Measurements from ENCODE around the gene PCSK2.

The PCSK2 gene

GRCh38 chr20:17406051-17406590 is 179.3 kb downstream of the PCSK2 start:
- Histone ChIP-seq H3K4me3 (ENCODE audit: severe bottlenecking) (no peak overlapping the region), H3K27me3 (ENCODE audit: insufficient read depth, poor library complexity, severe bottlenecking) (peaks cover 62% of the 10 kb centered on the region), H3K27ac (ENCODE audit: poor library complexity, severe bottlenecking) (no peak overlapping the region), H3K36me3 (ENCODE audit: low read depth) (no peaks in the 10 kb centered on the region), H3K4me1 (ENCODE audit: insufficient read depth, poor library complexity, severe bottlenecking) (no peaks in the 10 kb centered on the region), H3K9me3 (ENCODE audit: severe bottlenecking) (no peaks in the 10 kb centered on the region)
- ATAC-seq (ENCODE audit: low read depth) (no peak), DNase-seq (ENCODE audit: low spot score) (no peak)
- TF ChIP-seq, protein P1, sequence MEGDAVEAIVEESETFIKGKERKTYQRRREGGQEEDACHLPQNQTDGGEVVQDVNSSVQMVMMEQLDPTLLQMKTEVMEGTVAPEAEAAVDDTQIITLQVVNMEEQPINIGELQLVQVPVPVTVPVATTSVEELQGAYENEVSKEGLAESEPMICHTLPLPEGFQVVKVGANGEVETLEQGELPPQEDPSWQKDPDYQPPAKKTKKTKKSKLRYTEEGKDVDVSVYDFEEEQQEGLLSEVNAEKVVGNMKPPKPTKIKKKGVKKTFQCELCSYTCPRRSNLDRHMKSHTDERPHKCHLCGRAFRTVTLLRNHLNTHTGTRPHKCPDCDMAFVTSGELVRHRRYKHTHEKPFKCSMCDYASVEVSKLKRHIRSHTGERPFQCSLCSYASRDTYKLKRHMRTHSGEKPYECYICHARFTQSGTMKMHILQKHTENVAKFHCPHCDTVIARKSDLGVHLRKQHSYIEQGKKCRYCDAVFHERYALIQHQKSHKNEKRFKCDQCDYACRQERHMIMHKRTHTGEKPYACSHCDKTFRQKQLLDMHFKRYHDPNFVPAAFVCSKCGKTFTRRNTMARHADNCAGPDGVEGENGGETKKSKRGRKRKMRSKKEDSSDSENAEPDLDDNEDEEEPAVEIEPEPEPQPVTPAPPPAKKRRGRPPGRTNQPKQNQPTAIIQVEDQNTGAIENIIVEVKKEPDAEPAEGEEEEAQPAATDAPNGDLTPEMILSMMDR (IDR thresholded peaks at IDR 0.05; ENCODE audit: poor library complexity, severe bottlenecking) = no peak

GRCh38 chr20:17407550-17407949 is 180.7 kb downstream of the PCSK2 start:
- DNase-seq (ENCODE audit: low spot score) (no peak), ATAC-seq (ENCODE audit: low read depth) (no peak)
- Histone ChIP-seq H3K4me1 (ENCODE audit: insufficient read depth, poor library complexity, severe bottlenecking) (no peaks in the 10 kb centered on the region), H3K27me3 (ENCODE audit: insufficient read depth, poor library complexity, severe bottlenecking) (peaks cover 71% of the 10 kb centered on the region), H3K9me3 (ENCODE audit: severe bottlenecking) (no peaks in the 10 kb centered on the region), H3K27ac (ENCODE audit: poor library complexity, severe bottlenecking) (no peak overlapping the region), H3K4me3 (ENCODE audit: severe bottlenecking) (no peak overlapping the region), H3K36me3 (ENCODE audit: low read depth) (no peaks in the 10 kb centered on the region)
- TF ChIP-seq, protein P1 (IDR thresholded peaks at IDR 0.05; ENCODE audit: poor library complexity, severe bottlenecking) = no peak

DNA sequence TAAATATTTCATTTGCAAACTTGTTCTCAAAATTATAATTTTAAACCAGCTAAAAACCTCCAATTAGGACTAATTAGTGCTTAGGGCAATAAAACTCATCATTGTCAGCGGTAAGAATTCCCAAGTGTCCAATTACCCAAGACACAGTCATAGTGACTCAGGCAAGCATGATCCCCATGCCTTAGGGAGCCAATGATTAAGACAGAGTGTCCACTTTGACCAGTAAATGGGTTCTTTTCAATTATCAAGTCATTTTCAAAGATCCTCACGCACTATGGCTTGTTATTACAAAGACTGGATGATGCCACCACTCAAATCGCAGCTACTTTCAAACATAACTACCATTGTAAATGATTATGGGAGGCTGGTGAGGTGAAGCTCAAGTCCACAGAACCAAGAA is 190.4 kb downstream of the PCSK2 start:
- no peak overlapping the region for H3K4me3 ChIP-seq (ENCODE audit: severe bottlenecking)
- DNase-seq (ENCODE audit: low spot score) (no peak), ATAC-seq (ENCODE audit: low read depth) (no peak)
- no peak overlapping the region for H3K27ac ChIP-seq (ENCODE audit: poor library complexity, severe bottlenecking)
- H3K9me3 ChIP-seq (ENCODE audit: severe bottlenecking) = no peaks in the 10 kb centered on the region
- H3K4me1 ChIP-seq (ENCODE audit: insufficient read depth, poor library complexity, severe bottlenecking) = no peaks in the 10 kb centered on the region
- peaks cover 6% of the 10 kb centered on the region for H3K27me3 ChIP-seq (ENCODE audit: insufficient read depth, poor library complexity, severe bottlenecking)
- TF ChIP-seq, protein P1 (IDR thresholded peaks at IDR 0.05; ENCODE audit: poor library complexity, severe bottlenecking) = no peak
- no peaks in the 10 kb centered on the region for H3K36me3 ChIP-seq (ENCODE audit: low read depth)

DNA sequence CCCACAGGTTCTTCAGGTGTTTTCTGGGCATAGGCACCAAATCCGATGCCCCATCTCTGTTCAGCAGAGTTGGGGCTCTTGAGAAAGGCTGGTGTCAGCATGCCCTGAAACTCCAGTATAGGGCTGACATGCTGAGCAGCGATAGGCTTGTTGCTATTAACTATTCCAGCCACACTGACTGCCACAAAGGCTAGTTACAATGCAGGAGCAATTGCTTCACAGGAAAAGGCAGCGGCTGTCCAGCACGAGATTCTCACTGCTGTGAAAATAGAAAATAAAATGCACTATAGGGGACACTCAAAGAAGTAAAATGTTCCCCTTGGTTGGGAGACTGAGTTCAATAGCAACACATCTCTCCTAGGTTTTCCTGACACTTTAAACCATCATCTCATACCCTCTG is 191.9 kb downstream of the PCSK2 start:
- peaks cover 3% of the 10 kb centered on the region for H3K27me3 ChIP-seq (ENCODE audit: insufficient read depth, poor library complexity, severe bottlenecking)
- no peak for ATAC-seq (ENCODE audit: low read depth)
- H3K4me1 ChIP-seq (ENCODE audit: insufficient read depth, poor library complexity, severe bottlenecking) = no peaks in the 10 kb centered on the region
- no peak overlapping the region for H3K4me3 ChIP-seq (ENCODE audit: severe bottlenecking)
- no peak for DNase-seq (ENCODE audit: low spot score)
- H3K27ac ChIP-seq (ENCODE audit: poor library complexity, severe bottlenecking) = no peak overlapping the region
- no peaks in the 10 kb centered on the region for H3K9me3 ChIP-seq (ENCODE audit: severe bottlenecking)
- H3K36me3 ChIP-seq (ENCODE audit: low read depth) = no peaks in the 10 kb centered on the region
- TF ChIP-seq, protein P1 (IDR thresholded peaks at IDR 0.05; ENCODE audit: poor library complexity, severe bottlenecking) = no peak

DNA sequence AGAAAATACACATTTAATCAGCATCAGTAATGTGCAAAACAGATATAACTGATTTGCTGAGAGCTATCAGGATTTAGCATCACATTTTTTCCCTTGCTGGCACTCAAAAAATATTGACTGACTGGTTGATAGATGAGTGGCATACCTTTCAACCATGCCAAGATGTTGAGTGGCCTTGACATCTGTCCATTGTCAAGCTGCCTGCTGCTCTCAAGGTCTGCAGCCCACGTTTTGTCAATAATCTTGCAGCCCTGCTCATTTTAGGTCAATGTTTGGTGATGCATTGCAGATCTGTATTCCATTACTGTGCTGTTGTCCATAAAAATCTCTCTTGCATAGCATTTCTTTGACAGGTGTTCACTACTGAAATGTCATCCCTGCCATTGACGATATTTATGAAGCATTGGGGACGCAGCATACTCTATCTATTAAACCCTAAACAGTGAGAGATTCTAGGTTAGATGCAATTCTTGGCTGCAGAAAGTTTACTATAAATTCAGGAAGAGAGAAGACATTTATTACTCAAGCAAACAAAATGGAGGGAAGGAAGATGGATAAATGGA is 192.7 kb downstream of the PCSK2 start:
- ATAC-seq (ENCODE audit: low read depth) = no peak
- Histone ChIP-seq H3K36me3 (ENCODE audit: low read depth) (no peaks in the 10 kb centered on the region), H3K4me3 (ENCODE audit: severe bottlenecking) (no peak overlapping the region)

More for the DNA sequence above, 192.7 kb downstream of the PCSK2 start:
- no peak for DNase-seq (ENCODE audit: low spot score)
- Histone ChIP-seq H3K4me1 (ENCODE audit: insufficient read depth, poor library complexity, severe bottlenecking) (no peaks in the 10 kb centered on the region), H3K27ac (ENCODE audit: poor library complexity, severe bottlenecking) (no peak overlapping the region), H3K27me3 (ENCODE audit: insufficient read depth, poor library complexity, severe bottlenecking) (peaks cover 3% of the 10 kb centered on the region), H3K9me3 (ENCODE audit: severe bottlenecking) (no peaks in the 10 kb centered on the region)
- TF ChIP-seq, protein P1 (IDR thresholded peaks at IDR 0.05; ENCODE audit: poor library complexity, severe bottlenecking) = no peak
